ENCODE results near the gene IL31RA. TPM values are rescaled to one million over a fixed set of nuclear protein-coding genes. Genes with fewer than 3 reads are reported as not detected.

The IL31RA gene
- total and polyA plus RNA-seq, 7 donors: 0.04 to 2.0 (median 0.20) TPM; not detected in 2

DNA sequence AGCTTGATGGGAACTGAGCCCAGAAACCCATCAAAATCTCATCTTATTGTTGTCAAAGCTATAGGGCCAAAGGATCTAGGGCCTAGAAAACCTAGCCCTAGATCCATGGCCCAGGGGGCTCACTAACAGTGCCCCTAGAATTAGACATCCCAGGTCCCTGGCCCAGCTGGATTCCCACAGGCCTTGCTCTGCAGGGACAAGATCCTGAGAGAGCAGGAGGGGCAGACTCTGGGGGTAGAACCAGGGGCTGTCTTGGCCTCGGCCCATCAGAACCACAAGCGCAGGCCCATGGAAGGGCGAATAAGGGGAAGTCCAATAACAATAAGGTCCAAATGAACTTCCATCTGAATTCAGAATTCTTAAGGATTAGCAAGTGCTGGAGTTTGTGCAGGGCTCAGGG is 74.0 kb downstream of the IL31RA start:
- H3K27me3 ChIP-seq (ENCODE audit: insufficient read depth in 3 of 3, low read length in 2 of 3): peaks cover 0 to 2% (median 0%) of the 10 kb centered on the region in 3 donors
- no peaks in the 10 kb centered on the region for H3K36me3 ChIP-seq (ENCODE audit: insufficient read depth in 1 of 2, low read depth in 1 of 2)
- no peak overlapping the region for H3K4me3 ChIP-seq
- intact Hi-C loops (cut with DNase I): no loop called here
- no peak for ATAC-seq
- 93 to 99% (median 96%) methylated on average over 3 of the region's 3 CpGs for WGBS, 3 donors
- DNase-seq: no peak
- no peaks in the 10 kb centered on the region for H3K4me1 ChIP-seq
- H3K27ac ChIP-seq: no peak overlapping the region
- no peaks in the 10 kb centered on the region for H3K9me3 ChIP-seq
- TF ChIP-seq, protein P1, sequence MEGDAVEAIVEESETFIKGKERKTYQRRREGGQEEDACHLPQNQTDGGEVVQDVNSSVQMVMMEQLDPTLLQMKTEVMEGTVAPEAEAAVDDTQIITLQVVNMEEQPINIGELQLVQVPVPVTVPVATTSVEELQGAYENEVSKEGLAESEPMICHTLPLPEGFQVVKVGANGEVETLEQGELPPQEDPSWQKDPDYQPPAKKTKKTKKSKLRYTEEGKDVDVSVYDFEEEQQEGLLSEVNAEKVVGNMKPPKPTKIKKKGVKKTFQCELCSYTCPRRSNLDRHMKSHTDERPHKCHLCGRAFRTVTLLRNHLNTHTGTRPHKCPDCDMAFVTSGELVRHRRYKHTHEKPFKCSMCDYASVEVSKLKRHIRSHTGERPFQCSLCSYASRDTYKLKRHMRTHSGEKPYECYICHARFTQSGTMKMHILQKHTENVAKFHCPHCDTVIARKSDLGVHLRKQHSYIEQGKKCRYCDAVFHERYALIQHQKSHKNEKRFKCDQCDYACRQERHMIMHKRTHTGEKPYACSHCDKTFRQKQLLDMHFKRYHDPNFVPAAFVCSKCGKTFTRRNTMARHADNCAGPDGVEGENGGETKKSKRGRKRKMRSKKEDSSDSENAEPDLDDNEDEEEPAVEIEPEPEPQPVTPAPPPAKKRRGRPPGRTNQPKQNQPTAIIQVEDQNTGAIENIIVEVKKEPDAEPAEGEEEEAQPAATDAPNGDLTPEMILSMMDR (IDR thresholded peaks at IDR 0.05): no peak

DNA sequence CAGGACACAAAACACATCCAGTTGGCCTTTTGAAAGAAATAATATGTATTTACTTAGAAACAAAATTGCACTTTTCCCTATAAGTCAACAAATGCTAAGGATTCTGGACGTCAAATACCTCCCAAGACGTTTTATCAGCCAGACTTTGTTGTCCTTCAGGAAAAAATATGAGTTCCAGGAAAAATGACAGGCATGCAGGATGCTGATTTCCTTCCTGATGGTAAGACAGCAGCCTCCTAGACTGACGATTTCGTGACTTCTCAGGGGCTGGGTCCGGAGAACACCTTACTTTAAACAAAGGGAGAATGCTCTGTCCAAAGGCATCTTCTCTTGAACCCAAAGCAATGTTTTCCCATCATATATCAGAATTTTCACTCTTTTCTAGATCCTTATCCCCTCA is 74.6 kb downstream of the IL31RA start:
- intact Hi-C loops (cut with DNase I): no loop called here
- Histone ChIP-seq H3K27me3 (ENCODE audit: insufficient read depth in 3 of 3, low read length in 2 of 3) (peaks cover 0 to 2% (median 0%) of the 10 kb centered on the region in 3 donors), H3K27ac (no peak overlapping the region), H3K36me3 (ENCODE audit: insufficient read depth in 1 of 2, low read depth in 1 of 2) (no peaks in the 10 kb centered on the region), H3K4me3 (no peak overlapping the region), H3K9me3 (no peaks in the 10 kb centered on the region), H3K4me1 (no peaks in the 10 kb centered on the region)
- DNase-seq: no peak
- 63 to 70% (median 70%) methylated on average over 5 of the region's 5 CpGs for whole genome bisulfite sequencing, 3 donors
- TF ChIP-seq, protein P1 (IDR thresholded peaks at IDR 0.05): no peak
- no peak for ATAC-seq

DNA sequence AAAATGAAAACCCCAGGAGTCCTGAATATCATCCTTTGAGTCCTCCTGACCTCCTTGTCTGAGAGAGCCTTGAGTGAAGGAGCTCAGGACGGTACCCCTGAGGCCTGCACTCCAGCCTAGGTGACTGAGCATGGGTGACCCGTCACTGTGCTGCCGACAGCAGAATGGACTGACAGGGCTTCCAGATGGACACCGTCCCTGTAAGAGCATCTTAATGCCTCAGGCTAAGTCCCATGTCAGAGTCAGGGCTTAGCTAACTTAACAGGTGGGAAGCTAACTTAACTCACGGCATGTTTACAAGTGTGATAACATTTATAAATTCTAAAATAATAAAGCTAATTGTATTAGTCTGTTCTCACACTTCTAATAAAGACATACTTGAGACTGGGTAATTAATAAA is 75.3 kb downstream of the IL31RA start:
- 70 to 82% (median 71%) methylated on average over 5 of the region's 5 CpGs for WGBS, 3 donors
- ATAC-seq (no peak), DNase-seq (no peak)
- intact Hi-C loops (cut with DNase I): no loop called here
- TF ChIP-seq, protein P1 (IDR thresholded peaks at IDR 0.05): no peak
- Histone ChIP-seq H3K27me3 (ENCODE audit: insufficient read depth in 3 of 3, low read length in 2 of 3) (peaks cover 0 to 2% (median 0%) of the 10 kb centered on the region in 3 donors), H3K4me1 (no peaks in the 10 kb centered on the region), H3K4me3 (no peak overlapping the region), H3K27ac (no peak overlapping the region), H3K9me3 (no peaks in the 10 kb centered on the region), H3K36me3 (ENCODE audit: insufficient read depth in 1 of 2, low read depth in 1 of 2) (no peaks in the 10 kb centered on the region)

DNA sequence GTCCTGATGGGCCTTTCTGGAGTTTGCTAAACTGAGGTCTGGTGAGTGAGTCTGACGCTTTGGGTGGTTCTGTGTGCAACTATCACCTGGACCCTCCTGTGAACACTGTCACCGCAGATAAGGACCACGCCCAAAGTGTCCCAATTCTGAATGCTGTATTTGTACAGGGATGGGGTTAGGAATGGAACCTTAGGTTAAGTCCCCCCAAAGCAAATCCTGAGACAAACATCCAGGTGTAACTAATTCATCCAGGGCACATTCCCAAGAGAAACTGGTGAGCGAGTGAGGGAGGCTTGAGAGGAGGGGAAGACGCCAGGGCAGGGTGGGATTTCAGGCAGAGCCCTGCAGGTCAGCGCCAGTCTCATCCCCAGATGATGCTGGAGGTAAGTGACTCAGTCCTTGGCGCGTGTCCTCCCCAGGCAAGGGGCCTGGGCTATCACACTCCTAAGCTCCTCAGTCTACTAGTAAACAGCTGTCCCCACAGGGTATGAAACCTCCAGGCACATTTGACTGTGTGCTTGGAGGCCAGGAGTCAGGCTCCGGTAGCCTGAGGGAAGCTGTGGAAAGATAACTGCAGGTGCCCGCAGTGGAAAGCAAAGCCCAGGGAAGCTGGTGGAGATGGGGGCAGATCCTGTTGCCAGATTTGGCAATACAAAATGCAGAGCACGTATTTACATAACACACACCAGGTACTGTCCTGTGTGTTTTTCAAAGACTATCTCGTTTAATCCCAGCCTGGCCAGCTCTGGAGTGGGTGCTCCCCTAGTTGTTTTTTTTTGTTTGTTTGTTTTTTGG is 76.9 kb downstream of the IL31RA start:
- ATAC-seq (no peak), DNase-seq (no peak)
- H3K4me3 ChIP-seq: no peak overlapping the region
- no peaks in the 10 kb centered on the region for H3K9me3 ChIP-seq
- no peaks in the 10 kb centered on the region for H3K4me1 ChIP-seq
- H3K27me3 ChIP-seq (ENCODE audit: insufficient read depth in 3 of 3, low read length in 2 of 3): peaks cover 0 to 2% (median 0%) of the 10 kb centered on the region in 3 donors
- WGBS, 3 donors: 89 to 91% (median 89%) methylated on average over 12 of the region's 12 CpGs
- no peak overlapping the region for H3K27ac ChIP-seq
- intact Hi-C loops (cut with DNase I): no loop called here
- TF ChIP-seq, protein P1 (IDR thresholded peaks at IDR 0.05): no peak
- no peaks in the 10 kb centered on the region for H3K36me3 ChIP-seq (ENCODE audit: insufficient read depth in 1 of 2, low read depth in 1 of 2)
